ENCODE measurements around the gene GOLGA7B.

DNA sequence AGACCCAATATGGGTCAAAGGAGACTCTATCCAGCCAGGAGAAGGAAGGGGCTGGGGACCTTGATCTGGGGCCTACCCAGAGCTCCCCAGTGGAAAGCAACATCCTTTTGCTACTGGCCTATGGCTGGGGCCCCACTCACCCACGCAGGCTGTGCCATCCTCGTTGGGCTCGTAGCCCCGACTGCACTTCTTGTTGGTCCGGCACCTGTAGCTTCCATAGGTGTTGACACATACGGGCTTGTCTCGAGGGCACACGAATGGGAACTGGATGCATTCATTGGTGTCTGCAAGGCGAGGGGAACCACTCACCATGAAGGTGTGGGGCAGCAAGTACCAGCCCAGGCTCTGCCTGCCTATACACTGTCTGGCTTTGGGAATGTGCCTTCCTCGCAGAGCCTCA is 30.5 kb downstream of the GOLGA7B start:
- TF ChIP-seq, protein P1, sequence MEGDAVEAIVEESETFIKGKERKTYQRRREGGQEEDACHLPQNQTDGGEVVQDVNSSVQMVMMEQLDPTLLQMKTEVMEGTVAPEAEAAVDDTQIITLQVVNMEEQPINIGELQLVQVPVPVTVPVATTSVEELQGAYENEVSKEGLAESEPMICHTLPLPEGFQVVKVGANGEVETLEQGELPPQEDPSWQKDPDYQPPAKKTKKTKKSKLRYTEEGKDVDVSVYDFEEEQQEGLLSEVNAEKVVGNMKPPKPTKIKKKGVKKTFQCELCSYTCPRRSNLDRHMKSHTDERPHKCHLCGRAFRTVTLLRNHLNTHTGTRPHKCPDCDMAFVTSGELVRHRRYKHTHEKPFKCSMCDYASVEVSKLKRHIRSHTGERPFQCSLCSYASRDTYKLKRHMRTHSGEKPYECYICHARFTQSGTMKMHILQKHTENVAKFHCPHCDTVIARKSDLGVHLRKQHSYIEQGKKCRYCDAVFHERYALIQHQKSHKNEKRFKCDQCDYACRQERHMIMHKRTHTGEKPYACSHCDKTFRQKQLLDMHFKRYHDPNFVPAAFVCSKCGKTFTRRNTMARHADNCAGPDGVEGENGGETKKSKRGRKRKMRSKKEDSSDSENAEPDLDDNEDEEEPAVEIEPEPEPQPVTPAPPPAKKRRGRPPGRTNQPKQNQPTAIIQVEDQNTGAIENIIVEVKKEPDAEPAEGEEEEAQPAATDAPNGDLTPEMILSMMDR (IDR thresholded peaks at IDR 0.05): no peak
- TF ChIP-seq EP300 (IDR thresholded peaks at IDR 0.05) (no peak), POLR2A (IDR thresholded peaks at IDR 0.05) (no peak)

All from upper lobe of left lung (tissue), 4 donors.